OCI-LY7 (cell line): ENCODE measurements around the gene PPP1R9A.

ENCODE experiments used
- EZH2phosphoT487 ChIP-seq: fragments of 200-600 bp; sonication (generic); IDR thresholded peaks from 2 replicates; pipeline ENCODE4 v1.6.1; 2018; ENCODE audit warnings: low read depth, borderline replicate concordance, mild to moderate bottlenecking, mixed run types, antibody characterized with exemption, low read length, moderate library complexity, mixed read lengths
- TF ChIP-seq, protein P1 (sequence below): fragments of 200-600 bp; sonication (generic); conservative IDR thresholded peaks from 2 replicates; pipeline ENCODE4 v1.5.1; 2014; ENCODE audit warnings: mild to moderate bottlenecking, antibody characterized with exemption, low read length, moderate library complexity, mixed read lengths

DNA sequence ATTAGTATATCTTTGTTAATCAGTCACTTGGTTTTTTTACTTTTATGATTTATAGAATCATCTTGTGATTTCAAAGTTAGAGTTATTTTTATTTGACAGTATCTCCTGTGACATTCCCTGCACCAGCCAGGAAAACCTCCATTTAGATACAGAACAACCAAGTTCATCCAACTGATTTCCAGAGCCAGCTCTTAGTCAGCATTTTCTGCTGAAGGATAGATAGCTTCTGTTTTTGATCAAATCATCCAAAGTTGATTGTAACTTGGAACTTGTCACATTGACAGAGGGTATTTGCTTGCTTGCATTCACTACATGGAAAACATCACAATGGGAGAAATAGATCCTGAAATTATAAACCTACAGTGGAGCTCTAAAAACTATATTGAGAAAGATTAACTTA, 294.3 kb downstream of the PPP1R9A start:
- TF ChIP-seq EZH2phosphoT487, result no peak
- TF ChIP-seq, protein P1, sequence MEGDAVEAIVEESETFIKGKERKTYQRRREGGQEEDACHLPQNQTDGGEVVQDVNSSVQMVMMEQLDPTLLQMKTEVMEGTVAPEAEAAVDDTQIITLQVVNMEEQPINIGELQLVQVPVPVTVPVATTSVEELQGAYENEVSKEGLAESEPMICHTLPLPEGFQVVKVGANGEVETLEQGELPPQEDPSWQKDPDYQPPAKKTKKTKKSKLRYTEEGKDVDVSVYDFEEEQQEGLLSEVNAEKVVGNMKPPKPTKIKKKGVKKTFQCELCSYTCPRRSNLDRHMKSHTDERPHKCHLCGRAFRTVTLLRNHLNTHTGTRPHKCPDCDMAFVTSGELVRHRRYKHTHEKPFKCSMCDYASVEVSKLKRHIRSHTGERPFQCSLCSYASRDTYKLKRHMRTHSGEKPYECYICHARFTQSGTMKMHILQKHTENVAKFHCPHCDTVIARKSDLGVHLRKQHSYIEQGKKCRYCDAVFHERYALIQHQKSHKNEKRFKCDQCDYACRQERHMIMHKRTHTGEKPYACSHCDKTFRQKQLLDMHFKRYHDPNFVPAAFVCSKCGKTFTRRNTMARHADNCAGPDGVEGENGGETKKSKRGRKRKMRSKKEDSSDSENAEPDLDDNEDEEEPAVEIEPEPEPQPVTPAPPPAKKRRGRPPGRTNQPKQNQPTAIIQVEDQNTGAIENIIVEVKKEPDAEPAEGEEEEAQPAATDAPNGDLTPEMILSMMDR, result no peak
